ENCODE data around the gene TMCO5A. TPM values are rescaled to one million over a fixed set of nuclear protein-coding genes. Genes with fewer than 3 reads are reported as not detected.

Gene TMCO5A
- not detected for total RNA-seq

GRCh38 chr15:37934340-37934739, at the start of gene TMCO5A:
TMCO5A (plus strand) TSS chr15:37934640; CDS start chr15:37936324, 1,684 bp downstream.
- ChIA-PET CTCF (no interaction called here), POLR2A (no interaction called here)
- no peaks in the 10 kb centered on the region for H3K36me3 Mint-ChIP-seq (ENCODE audit: low read depth)
- H3K4me3 Mint-ChIP-seq, result no peak within 1 kb of the TSS
- no peak for DNase-seq
- H3K27me3 Mint-ChIP-seq, result no peaks in the 10 kb centered on the region
- no peaks in the 10 kb centered on the region for H3K9me3 Mint-ChIP-seq
- no peaks in the 10 kb centered on the region for H3K4me1 Mint-ChIP-seq
- no peak within 1 kb of the TSS for H3K27ac Mint-ChIP-seq

DNA sequence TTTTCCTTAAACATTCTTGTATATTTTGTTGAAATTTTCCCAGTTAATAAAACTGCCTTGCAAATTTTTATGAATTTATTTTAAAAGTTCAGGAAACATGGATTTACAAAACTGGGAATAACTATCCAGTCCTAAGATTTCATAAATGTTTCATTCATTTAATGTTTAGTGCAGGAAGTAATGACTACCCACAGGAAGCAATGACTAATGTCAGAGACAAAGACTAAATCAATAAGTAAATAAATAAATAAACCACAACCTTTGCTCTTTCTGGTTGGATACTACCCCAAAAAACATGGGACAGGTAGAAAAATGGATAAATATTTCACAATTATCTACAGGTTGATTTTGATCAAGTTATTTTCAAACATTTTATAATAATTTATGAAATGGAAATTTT, 48.8 kb upstream of the TMCO5A start:
- ChIA-PET CTCF (no interaction called here), POLR2A (no interaction called here)
- no peak for DNase-seq
- Mint-ChIP-seq H3K27ac (no peak overlapping the region), H3K4me3 (no peak overlapping the region), H3K36me3 (ENCODE audit: low read depth) (no peaks in the 10 kb centered on the region), H3K27me3 (no peaks in the 10 kb centered on the region), H3K4me1 (no peaks in the 10 kb centered on the region), H3K9me3 (no peaks in the 10 kb centered on the region)

DNA sequence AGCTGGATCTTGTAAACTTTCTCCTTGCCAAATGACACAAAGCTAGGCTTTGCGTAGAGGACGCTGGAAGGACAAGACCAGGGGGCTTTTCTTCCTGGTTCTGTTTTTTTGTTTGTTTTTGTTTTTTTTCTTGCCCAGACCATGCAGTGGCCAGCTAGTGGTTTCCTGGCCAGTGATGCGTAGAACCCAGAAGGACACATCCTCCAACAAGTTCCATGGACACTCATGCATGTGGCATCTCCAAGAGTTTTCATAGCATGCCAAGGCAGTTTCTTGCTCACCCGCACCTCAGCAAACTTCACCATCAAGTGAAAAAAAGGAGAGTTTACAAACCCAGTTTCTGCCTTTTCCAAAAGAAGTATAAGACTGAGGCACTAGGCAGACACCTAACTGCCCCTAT, 46.1 kb upstream of the TMCO5A start:
- H3K4me1 Mint-ChIP-seq, result no peaks in the 10 kb centered on the region
- no peak overlapping the region for H3K4me3 Mint-ChIP-seq
- peaks cover 2% of the 10 kb centered on the region for H3K27me3 Mint-ChIP-seq
- ChIA-PET POLR2A (no interaction called here), CTCF (interaction anchor here (1.9 kb wide), 1 partner anchor 123 kb away, joined by 4 read pairs; no protein-coding TSS in a partner anchor)
- no peaks in the 10 kb centered on the region for H3K36me3 Mint-ChIP-seq (ENCODE audit: low read depth)
- no peak for DNase-seq
- H3K9me3 Mint-ChIP-seq, result no peaks in the 10 kb centered on the region
- H3K27ac Mint-ChIP-seq, result no peak overlapping the region

- peaks cover 2% of the 10 kb centered on the region for H3K27me3 Mint-ChIP-seq
- no peak overlapping the region for H3K27ac Mint-ChIP-seq
- H3K4me3 Mint-ChIP-seq, result no peak overlapping the region
- CTCF ChIA-PET, result interaction anchor here (0.6 to 1.6 kb wide), 6 partner anchors 10 to 575 kb away, joined by 3 to 5 read pairs (median 4); no protein-coding TSS in a partner anchor
- H3K36me3 Mint-ChIP-seq (ENCODE audit: low read depth), result no peaks in the 10 kb centered on the region
- no peaks in the 10 kb centered on the region for H3K4me1 Mint-ChIP-seq
- POLR2A ChIA-PET, result interaction anchor here (1.4 kb wide), 1 partner anchor 10 kb away, joined by 3 read pairs; no protein-coding TSS in a partner anchor
- H3K9me3 Mint-ChIP-seq, result no peaks in the 10 kb centered on the region
- DNase-seq, result no peak
Measured at GRCh38 chr15:37891766-37892368, 42.6 kb upstream of the TMCO5A start.

DNA sequence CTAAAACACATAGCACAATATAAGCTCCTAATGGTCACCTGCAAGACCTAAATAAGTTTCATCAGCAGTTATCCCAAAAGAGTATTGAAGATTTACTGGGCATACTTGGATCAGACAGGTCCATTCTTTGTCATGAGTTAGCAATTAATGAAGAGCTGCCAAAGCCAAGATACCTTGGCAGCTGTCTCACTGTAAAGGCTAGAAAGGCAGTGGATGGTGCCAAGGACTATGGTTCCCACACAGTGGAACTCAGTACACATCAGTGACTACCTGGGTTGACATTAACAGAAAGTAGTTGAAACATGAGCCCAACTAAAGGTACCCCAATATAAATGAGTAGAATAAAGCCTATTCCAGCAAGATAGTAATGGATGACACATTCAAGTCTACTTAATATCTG, 41.1 kb upstream of the TMCO5A start:
- Mint-ChIP-seq H3K36me3 (ENCODE audit: low read depth) (no peaks in the 10 kb centered on the region), H3K27ac (no peak overlapping the region), H3K9me3 (no peaks in the 10 kb centered on the region), H3K4me1 (no peaks in the 10 kb centered on the region), H3K4me3 (no peak overlapping the region), H3K27me3 (peaks cover 2% of the 10 kb centered on the region)
- DNase-seq, result no peak
- ChIA-PET CTCF (no interaction called here), POLR2A (no interaction called here)

- no peak for DNase-seq
- H3K4me3 Mint-ChIP-seq, result no peak overlapping the region
- CTCF ChIA-PET, result no interaction called here
- no peaks in the 10 kb centered on the region for H3K4me1 Mint-ChIP-seq
- no peaks in the 10 kb centered on the region for H3K9me3 Mint-ChIP-seq
- peaks cover 3% of the 10 kb centered on the region for H3K27me3 Mint-ChIP-seq
- no peaks in the 10 kb centered on the region for H3K36me3 Mint-ChIP-seq (ENCODE audit: low read depth)
- no peak overlapping the region for H3K27ac Mint-ChIP-seq
- POLR2A ChIA-PET, result no interaction called here
Measured at GRCh38 chr15:37898362-37898761, 36.1 kb upstream of the TMCO5A start.

DNA sequence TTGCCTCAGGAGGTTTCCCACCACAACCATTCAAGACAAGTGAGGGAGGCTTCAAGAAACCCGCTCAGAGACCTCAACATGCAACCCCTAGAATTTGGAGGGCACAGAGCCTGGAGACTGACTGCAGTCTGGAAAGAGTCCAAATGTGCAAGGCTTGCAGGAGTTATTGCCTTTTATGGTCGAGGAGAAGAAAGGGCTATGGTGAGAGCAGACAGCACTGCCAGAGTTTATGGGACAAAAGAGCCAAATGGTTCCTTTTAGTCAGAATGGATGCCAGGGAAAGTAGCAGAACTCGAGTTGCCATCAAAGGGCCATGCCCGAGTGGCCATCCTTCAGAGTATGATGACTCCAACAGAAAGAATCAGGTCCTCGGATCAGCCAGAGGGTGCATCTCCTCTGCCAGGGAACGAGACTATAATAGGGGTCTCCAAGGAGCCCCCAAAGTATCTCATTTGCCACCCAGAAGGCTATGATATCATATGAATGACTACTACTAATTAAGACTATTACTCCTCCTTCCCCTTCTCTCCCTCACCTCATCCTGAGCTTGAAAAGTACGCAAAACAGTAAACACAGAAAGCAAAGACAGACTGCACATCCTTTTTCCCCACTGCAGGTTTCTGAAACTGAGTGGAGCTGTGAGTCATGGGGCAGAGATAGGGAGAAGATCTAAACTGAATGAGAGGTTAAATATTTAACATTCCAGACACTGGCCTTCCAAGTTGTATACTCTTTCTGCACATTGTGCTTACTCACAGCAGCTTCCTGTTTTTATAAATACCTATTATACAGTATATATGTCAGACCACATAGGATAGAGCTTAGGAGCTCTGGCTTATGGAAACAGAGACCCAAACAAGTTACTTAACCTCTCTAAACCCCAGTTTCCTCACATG, 33.9 kb upstream of the TMCO5A start:
- no peaks in the 10 kb centered on the region for H3K9me3 Mint-ChIP-seq
- peaks cover 3% of the 10 kb centered on the region for H3K27me3 Mint-ChIP-seq
- no peak overlapping the region for H3K27ac Mint-ChIP-seq
- no peaks in the 10 kb centered on the region for H3K4me1 Mint-ChIP-seq
- ChIA-PET POLR2A (no interaction called here), CTCF (interaction anchor here (1.6 kb wide), 1 partner anchor 9 kb away, joined by 4 read pairs; no protein-coding TSS in a partner anchor)
- H3K36me3 Mint-ChIP-seq (ENCODE audit: low read depth), result no peaks in the 10 kb centered on the region
- DNase-seq, result no peak
- no peak overlapping the region for H3K4me3 Mint-ChIP-seq

GRCh38 chr15:37902126-37902525, 32.3 kb upstream of the TMCO5A start:
- CTCF ChIA-PET, result interaction anchor here (1.6 kb wide), 1 partner anchor 11 kb away, joined by 4 read pairs; no protein-coding TSS in a partner anchor

GRCh38 chr15:37903919-37904625, 30.4 kb upstream of the TMCO5A start:
- H3K4me3 Mint-ChIP-seq, result no peak overlapping the region
- no peaks in the 10 kb centered on the region for H3K9me3 Mint-ChIP-seq
- H3K27me3 Mint-ChIP-seq, result peaks cover 3% of the 10 kb centered on the region
- ChIA-PET CTCF (no interaction called here), POLR2A (no interaction called here)
- DNase-seq, result no peak
- no peaks in the 10 kb centered on the region for H3K36me3 Mint-ChIP-seq (ENCODE audit: low read depth)
- H3K27ac Mint-ChIP-seq, result no peak overlapping the region
- no peaks in the 10 kb centered on the region for H3K4me1 Mint-ChIP-seq

More at GRCh38 chr15:37902126-37902525, 32.3 kb upstream of the TMCO5A start:
- POLR2A ChIA-PET, result no interaction called here
- Mint-ChIP-seq H3K27me3 (peaks cover 3% of the 10 kb centered on the region), H3K4me1 (no peaks in the 10 kb centered on the region), H3K9me3 (no peaks in the 10 kb centered on the region), H3K4me3 (no peak overlapping the region), H3K27ac (no peak overlapping the region), H3K36me3 (ENCODE audit: low read depth) (no peaks in the 10 kb centered on the region)
- DNase-seq, result no peak

- no peak overlapping the region for H3K27ac Mint-ChIP-seq
- ChIA-PET POLR2A (no interaction called here), CTCF (no interaction called here)
- no peaks in the 10 kb centered on the region for H3K27me3 Mint-ChIP-seq
- no peaks in the 10 kb centered on the region for H3K4me1 Mint-ChIP-seq
- no peaks in the 10 kb centered on the region for H3K9me3 Mint-ChIP-seq
- no peaks in the 10 kb centered on the region for H3K36me3 Mint-ChIP-seq (ENCODE audit: low read depth)
- no peak overlapping the region for H3K4me3 Mint-ChIP-seq
- no peak for DNase-seq
Measured at GRCh38 chr15:37907136-37907535, 27.3 kb upstream of the TMCO5A start.

DNA sequence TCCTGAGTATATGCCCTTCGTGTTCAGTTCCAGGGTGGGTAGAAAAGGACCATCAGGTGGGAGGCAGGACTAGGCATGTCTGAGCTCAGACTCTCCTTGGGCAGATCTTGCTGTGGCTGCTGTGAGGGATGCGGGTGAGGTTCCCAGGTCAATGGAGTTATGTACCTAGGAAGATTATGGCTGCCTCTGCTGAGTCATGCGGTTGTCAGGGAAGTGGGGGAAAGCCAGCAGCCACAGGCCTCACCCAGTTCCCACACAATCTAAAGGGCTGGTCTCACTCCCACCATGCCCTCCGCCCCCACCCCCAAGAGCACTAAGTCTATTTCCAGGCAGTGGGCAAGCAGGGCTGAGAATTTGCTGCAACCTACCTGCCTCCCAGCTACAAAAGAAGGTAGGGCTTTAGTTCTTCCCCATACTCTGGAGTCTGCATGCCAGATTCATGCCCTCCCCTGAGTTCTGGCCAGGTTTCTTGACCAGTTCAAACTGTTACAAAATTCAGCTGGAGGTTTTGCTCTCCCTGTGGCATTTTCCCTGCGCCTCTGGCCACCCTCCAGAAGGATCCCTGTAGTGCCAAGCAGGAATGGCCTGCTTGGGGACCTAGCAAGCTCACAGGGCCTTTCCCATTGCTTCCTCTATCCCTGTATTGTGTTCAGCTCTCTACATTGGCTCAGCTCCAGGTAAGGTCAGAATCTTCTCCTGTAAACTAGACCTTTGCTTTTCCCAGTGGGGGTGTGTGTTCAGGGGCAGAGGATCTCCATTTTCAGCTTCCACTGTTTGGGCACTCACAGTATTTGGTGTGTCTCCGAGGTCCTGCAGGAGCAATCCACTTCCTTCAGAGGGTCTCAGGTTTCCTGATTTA, 12.7 kb upstream of the TMCO5A start:
- no peak overlapping the region for H3K27ac Mint-ChIP-seq
- no peak overlapping the region for H3K4me3 Mint-ChIP-seq
- POLR2A ChIA-PET, result no interaction called here
- DNase-seq, result no peak
- H3K36me3 Mint-ChIP-seq (ENCODE audit: low read depth), result no peaks in the 10 kb centered on the region
- H3K4me1 Mint-ChIP-seq, result no peaks in the 10 kb centered on the region
- CTCF ChIA-PET, result no interaction called here
- H3K27me3 Mint-ChIP-seq, result peaks cover 5% of the 10 kb centered on the region
- peaks cover 2% of the 10 kb centered on the region for H3K9me3 Mint-ChIP-seq

GRCh38 chr15:37926136-37926535, 8.3 kb upstream of the TMCO5A start:
- H3K36me3 Mint-ChIP-seq (ENCODE audit: low read depth), result no peaks in the 10 kb centered on the region
- POLR2A ChIA-PET, result no interaction called here
- no peaks in the 10 kb centered on the region for H3K4me1 Mint-ChIP-seq

More at GRCh38 chr15:37926136-37926535, 8.3 kb upstream of the TMCO5A start:
- CTCF ChIA-PET, result no interaction called here
- no peak for DNase-seq
- Mint-ChIP-seq H3K27me3 (peaks cover 5% of the 10 kb centered on the region), H3K27ac (no peak overlapping the region), H3K4me3 (no peak overlapping the region), H3K9me3 (peaks cover 2% of the 10 kb centered on the region)

Data from activated CD4-positive, alpha-beta memory T cell treated with anti-CD3 and anti-CD28 coated beads, Interleukin-2, amount 10 ng/mL, durations not matched to agents 7 days and 5 days (primary cell).